ENCODE measurements around the gene THEM5. TPM values are rescaled to one million over a fixed set of nuclear protein-coding genes. Genes with fewer than 3 reads are reported as not detected.
A peak's percentile ranks its signal among the peaks of the same experiment; 100 is the strongest.

The THEM5 gene
- total and polyA plus RNA-seq, 7 donors: not detected

- no peak for DNase-seq
- Histone ChIP-seq H3K27me3 (ENCODE audit: insufficient read depth in 3 of 3, low read length in 2 of 3) (no peaks in the 10 kb centered on the region), H3K27ac (peak overlapping the region; percentile 96), H3K9me3 (no peaks in the 10 kb centered on the region), H3K4me3 (peak overlapping the region; percentile 74), H3K4me1 (peaks cover 50% of the 10 kb centered on the region), H3K36me3 (ENCODE audit: insufficient read depth in 1 of 2, low read depth in 1 of 2) (no peaks in the 10 kb centered on the region)
- no peak for TF ChIP-seq CTCF (IDR thresholded peaks at IDR 0.05)
- intact Hi-C loops (cut with DNase I): loop anchor here in 1 of 2 donors (10.0 kb wide), 3 partner anchors 65 to 365 kb away; partner anchors contain the start of gene MRPL9
- ATAC-seq: no peak
- WGBS, 3 donors: 39 to 69% (median 57%) methylated on average over 4 of the region's 4 CpGs
Observed at GRCh38 chr1:151829352-151830046, 24.0 kb downstream of the THEM5 start.

GRCh38 chr1:151828921-151829320, 24.6 kb downstream of the THEM5 start:
- intact Hi-C loops (cut with DNase I): no loop called here
- Histone ChIP-seq H3K4me3 (no peak overlapping the region), H3K27ac (peak overlapping the region; percentile 96)

GRCh38 chr1:151827853-151828252, 25.7 kb downstream of the THEM5 start:
- Histone ChIP-seq H3K27ac (peak overlapping the region; percentile 96), H3K27me3 (ENCODE audit: insufficient read depth in 3 of 3, low read length in 2 of 3) (no peaks in the 10 kb centered on the region), H3K36me3 (ENCODE audit: insufficient read depth in 1 of 2, low read depth in 1 of 2) (no peaks in the 10 kb centered on the region), H3K4me3 (no peak overlapping the region), H3K4me1 (peaks cover 42% of the 10 kb centered on the region), H3K9me3 (no peaks in the 10 kb centered on the region)
- DNase-seq (peak in 1 of 2 donors; percentile 27), ATAC-seq (no peak)
- 66 to 72% (median 70%) methylated on average over 9 of the region's 9 CpGs for WGBS, 3 donors
- TF ChIP-seq CTCF (IDR thresholded peaks at IDR 0.05): no peak
- intact Hi-C loops (cut with DNase I): no loop called here

More at GRCh38 chr1:151828921-151829320, 24.6 kb downstream of the THEM5 start:
- Histone ChIP-seq H3K27me3 (ENCODE audit: insufficient read depth in 3 of 3, low read length in 2 of 3) (no peaks in the 10 kb centered on the region), H3K9me3 (no peaks in the 10 kb centered on the region), H3K4me1 (peaks cover 50% of the 10 kb centered on the region), H3K36me3 (ENCODE audit: insufficient read depth in 1 of 2, low read depth in 1 of 2) (no peaks in the 10 kb centered on the region)
- TF ChIP-seq CTCF (IDR thresholded peaks at IDR 0.05): no peak
- peak; percentile 48 to 80 for DNase-seq
- ATAC-seq: no peak
- WGBS, 3 donors: 6 to 9% (median 6%) methylated on average over 8 to 12 of the region's 12 CpGs

- DNase-seq: no peak
- intact Hi-C loops (cut with DNase I): no loop called here
- TF ChIP-seq CTCF (IDR thresholded peaks at IDR 0.05): no peak
- ATAC-seq: peak; percentile 23 to 38 (median 28)
- no peaks in the 10 kb centered on the region for H3K9me3 ChIP-seq
- no peaks in the 10 kb centered on the region for H3K27me3 ChIP-seq (ENCODE audit: insufficient read depth in 3 of 3, low read length in 2 of 3)
- WGBS, 3 donors: 29 to 40% (median 34%) methylated on average over 20 to 21 of the region's 21 CpGs
- H3K36me3 ChIP-seq (ENCODE audit: insufficient read depth in 1 of 2, low read depth in 1 of 2): no peaks in the 10 kb centered on the region
- peaks cover 37% of the 10 kb centered on the region for H3K4me1 ChIP-seq
- H3K4me3 ChIP-seq: peak overlapping the region; percentile 28
- H3K27ac ChIP-seq: peak overlapping the region; percentile 96
Observed at GRCh38 chr1:151825751-151826660, 27.5 kb downstream of the THEM5 start.

All from psoas muscle (tissue), 8 donors.